GM12878 (cell line): Measurements from ENCODE around the gene ANKFY1. TPM values are rescaled to one million over a fixed set of nuclear protein-coding genes. Genes with fewer than 3 reads are reported as not detected.

Source experiments
- ATAC-seq: fragments of 200-7000 bp; cut with Tn5 transposase; 3 replicates; pipeline ENCODE4 v1.9.1; 2020; ENCODE audit warnings: mild to moderate bottlenecking, moderate library complexity
- BruUV-seq: library from RNA; stranded (reverse); fragments of 400-500 nt; replicated peaks from 2 replicates; lab custom pipeline; 2021; lab: Mats Ljungman, UMichigan
- CTCF ChIA-PET: fragments of 300-600 bp; sonication (Branson Sonifier 250); formaldehyde crosslinking; extraction: SDS; loops from one replicate; lab custom pipeline; 2021; ENCODE audit warnings: inconsistent platforms; lab: Yijun Ruan, JAX
- POLR2A ChIA-PET: fragments of 350-600 bp; formaldehyde crosslinking; extraction: SDS; loops from one replicate; lab custom pipeline; 2021; ENCODE audit warnings: inconsistent platforms; lab: Charles Lee
- RAD21 ChIA-PET: fragments of 300-600 bp; sonication (Branson Sonifier 250); formaldehyde crosslinking; loops from one replicate; lab custom pipeline; 2023; ENCODE audit warnings: antibody characterized with exemption; ENCODE audit not compliant: unreplicated experiment; lab: Charles Lee
- SMC1A ChIA-PET: fragments of 300-600 bp; sonication (Branson Sonifier 250); formaldehyde crosslinking; loops from one replicate; lab custom pipeline; 2023; ENCODE audit not compliant: unreplicated experiment, uncharacterized antibody; lab: Charles Lee
- DNase-seq: peaks from one replicate; pipeline ENCODE4 v3.0.0-alpha.2; 2011; ENCODE audit warnings: low read depth, low spot score
- FAIRE-seq: peaks from 3 replicates; lab custom pipeline; 2011; peaks lifted over from hg19 to GRCh38; lab: Jason Lieb, UNC
- H2AFZ ChIP-seq: 2 replicates; pipeline ENCODE4 v1.6.0; 2011; ENCODE audit warnings: low read depth, low read length, control low read depth; ENCODE audit not compliant: control insufficient read depth
- H3K27ac ChIP-seq: 2 replicates; pipeline ENCODE4 v1.5.1; 2011; ENCODE audit warnings: control low read depth; ENCODE audit not compliant: control insufficient read depth, insufficient read depth
- H3K27me3 ChIP-seq, 2 experiments: replicated peaks in 1 of 2; 2 replicates each; pipeline versions ENCODE4 v1.6.0 to v1.6.1; 2011; ENCODE audit warnings: low read length in 1 of 2; ENCODE audit not compliant: control insufficient read depth in 2 of 2, insufficient read depth in 2 of 2
- H3K36me3 ChIP-seq, 2 experiments: 2 replicates each; pipeline ENCODE4 v1.5.1; 2011; ENCODE audit warnings: low read length in 1 of 2; ENCODE audit not compliant: control insufficient read depth in 2 of 2, insufficient read depth in 2 of 2
- H3K4me1 ChIP-seq: 2 replicates; pipeline ENCODE4 v1.6.1; 2011; ENCODE audit warnings: mild to moderate bottlenecking, low read length, moderate library complexity, mixed read lengths; ENCODE audit not compliant: control insufficient read depth, insufficient read depth
- H3K4me2 ChIP-seq: 2 replicates; pipeline ENCODE4 v1.6.0; 2011; ENCODE audit warnings: control low read depth; ENCODE audit not compliant: control insufficient read depth, insufficient read depth
- H3K4me3 ChIP-seq: fragments of 200-600 bp; sonication (generic); 2 replicates; pipeline ENCODE4 v1.5.1; 2016
- H3K79me2 ChIP-seq: 2 replicates; pipeline ENCODE4 v1.6.0; 2011; ENCODE audit warnings: low read length; ENCODE audit not compliant: control insufficient read depth, insufficient read depth
- H3K9ac ChIP-seq: 2 replicates; pipeline ENCODE4 v1.8.0; 2011; ENCODE audit warnings: low read length, control low read depth, mixed read lengths; ENCODE audit not compliant: control insufficient read depth, insufficient read depth
- H3K9me3 ChIP-seq: replicated peaks from 3 replicates; pipeline ENCODE4 v1.5.1; 2011; ENCODE audit warnings: mild to moderate bottlenecking, low read length; ENCODE audit not compliant: control insufficient read depth, insufficient read depth
- H4K20me1 ChIP-seq: 2 replicates; pipeline ENCODE4 v1.6.0; 2011; ENCODE audit not compliant: control insufficient read depth, insufficient read depth
- EED ChIP-seq: sonication (generic); IDR thresholded peaks from 2 replicates; pipeline ENCODE4 v1.6.1; 2016; ENCODE audit warnings: antibody characterized with exemption, low read depth
- MYB ChIP-seq: fragments of 150-350 bp; IDR thresholded peaks from 2 replicates; pipeline ENCODE4 v1.6.1; 2014; ENCODE audit warnings: mild to moderate bottlenecking, low read depth, low read length, borderline replicate concordance
- NFXL1 ChIP-seq: fragments of 450-650 bp; IDR thresholded peaks from 2 replicates; pipeline ENCODE4 v1.6.1; 2017; ENCODE audit warnings: antibody characterized with exemption, mild to moderate bottlenecking, borderline replicate concordance
- NR2C2 ChIP-seq: IDR thresholded peaks from 2 replicates; pipeline ENCODE4 v1.6.1; 2011; ENCODE audit warnings: borderline replicate concordance, low read depth; ENCODE audit not compliant: control insufficient read depth, insufficient read length
- RB1 ChIP-seq: fragments of 450-650 bp; formaldehyde crosslinking; IDR thresholded peaks from 2 replicates; pipeline ENCODE4 v1.6.1; 2017; ENCODE audit warnings: mild to moderate bottlenecking, borderline replicate concordance
- RFX5 ChIP-seq: IDR thresholded peaks from 2 replicates; pipeline ENCODE4 v1.6.1; 2011; ENCODE audit warnings: low read depth, low read length, improper control_type of control experiment
- SMAD1 ChIP-seq: fragments of 450-650 bp; IDR thresholded peaks from 2 replicates; pipeline ENCODE4 v1.6.1; 2018; ENCODE audit warnings: mild to moderate bottlenecking, low read depth; ENCODE audit not compliant: partially characterized antibody
- TCF12 ChIP-seq: IDR thresholded peaks from 2 replicates; pipeline ENCODE4 v1.6.1; 2011; ENCODE audit warnings: low read depth, mild to moderate bottlenecking, low read length
- WGBS: methylation state at CpG from one replicate; pipeline ENCODE4 v1.1.6; 2016; ENCODE audit warnings: low lambda C conversion rate; ENCODE audit not compliant: insufficient replicate concordance, insufficient coverage; ENCODE audit errors: missing lambda C conversion rate; 5-methylcytosine and 5-hydroxymethylcytosine counted together
- in situ Hi-C: fragments of 300-500 bp; cut with MboI; formaldehyde crosslinking; loops from 9 replicates; pipeline ENCODE4 v1.14.3; 2018; ENCODE audit warnings: mixed read lengths
- intact Hi-C: fragments of 100-400 bp; cut with micrococcal nuclease; formaldehyde crosslinking; loops from one replicate; pipeline ENCODE4 v1.14.2; 2022; ENCODE audit not compliant: unreplicated experiment
- polyA plus RNA-seq, 11 experiments: library from polyadenylated mRNA; depleted of rRNA in 4 of 11; unstranded in 6 of 11; stranded (reverse) in 5 of 11; fragments of >200 nt; fragmentation: Nextera tagmentation in 4 of 11; fragmentation: Illumina TruSeq in 1 of 11; extraction: Ambion mirVana in 4 of 11; extraction: Trizol in 1 of 11; gene quantifications; 1 replicate in 1 of 11; 2 replicates in 10 of 11; pipeline versions ENCODE4 v1.2.1 to v1.2.3, GENCODE V29; 2011 to 2016; ENCODE audit warnings: inconsistent platforms in 2 of 11, missing spikeins in 2 of 11, low read depth in 1 of 11
- total RNA-seq, 4 experiments: library from RNA; depleted of rRNA in 3 of 4; stranded (reverse); fragments of >200 nt in 3 of 4; fragmentation: Illumina TruSeq in 1 of 4; extraction: Trizol in 1 of 4; gene quantifications; 2 replicates each; pipeline versions ENCODE4 v1.2.1 to v1.2.3, GENCODE V29; 2013 to 2021
- TF ChIP-seq, protein P1 (sequence below): fragments of 450-650 bp; IDR thresholded peaks from 2 replicates; pipeline ENCODE4 v1.6.1; 2018; ENCODE audit warnings: mild to moderate bottlenecking, low read depth, moderate library complexity; ENCODE audit not compliant: partially characterized antibody
- TF ChIP-seq, protein P2 (sequence below): fragments of 450-650 bp; formaldehyde crosslinking; IDR thresholded peaks from 2 replicates; pipeline ENCODE4 v1.4.0; 2022; ENCODE audit warnings: mild to moderate bottlenecking, moderate library complexity
- TF ChIP-seq, protein P3 (sequence below): IDR thresholded peaks from 2 replicates; pipeline ENCODE4 v1.6.1; 2012; ENCODE audit warnings: improper control_type of control experiment, low read depth, low read length; ENCODE audit not compliant: insufficient replicate concordance

Gene ANKFY1
- total and polyA plus RNA-seq, 10 of the 15 experiments (the other 5 are each of a cell fraction or from before 2014, with no cell fraction given): 3.0 to 27.7 (median 16.4) TPM

DNA sequence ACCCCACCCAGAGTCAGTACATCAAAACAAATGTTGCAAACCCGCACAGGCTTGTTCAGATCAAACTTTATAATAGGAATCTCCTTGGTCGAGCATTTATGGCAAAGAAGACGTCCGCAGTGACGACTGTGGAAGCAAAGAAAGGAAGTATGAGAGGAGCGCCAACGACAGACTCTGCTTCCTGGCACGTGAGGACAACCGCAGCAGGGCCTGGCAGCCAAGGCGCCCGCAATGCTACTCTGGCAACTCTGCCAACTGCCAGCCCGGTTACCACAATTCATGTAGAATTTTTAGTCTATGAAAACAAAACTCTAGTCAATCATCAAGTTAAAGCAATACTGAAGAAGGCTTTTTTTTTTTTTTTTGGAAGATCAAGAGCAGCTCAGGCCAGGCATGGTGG lies 96.0 kb downstream of the ANKFY1 start:
- SMC1A ChIA-PET: no interaction called here
- TF ChIP-seq, protein P1, sequence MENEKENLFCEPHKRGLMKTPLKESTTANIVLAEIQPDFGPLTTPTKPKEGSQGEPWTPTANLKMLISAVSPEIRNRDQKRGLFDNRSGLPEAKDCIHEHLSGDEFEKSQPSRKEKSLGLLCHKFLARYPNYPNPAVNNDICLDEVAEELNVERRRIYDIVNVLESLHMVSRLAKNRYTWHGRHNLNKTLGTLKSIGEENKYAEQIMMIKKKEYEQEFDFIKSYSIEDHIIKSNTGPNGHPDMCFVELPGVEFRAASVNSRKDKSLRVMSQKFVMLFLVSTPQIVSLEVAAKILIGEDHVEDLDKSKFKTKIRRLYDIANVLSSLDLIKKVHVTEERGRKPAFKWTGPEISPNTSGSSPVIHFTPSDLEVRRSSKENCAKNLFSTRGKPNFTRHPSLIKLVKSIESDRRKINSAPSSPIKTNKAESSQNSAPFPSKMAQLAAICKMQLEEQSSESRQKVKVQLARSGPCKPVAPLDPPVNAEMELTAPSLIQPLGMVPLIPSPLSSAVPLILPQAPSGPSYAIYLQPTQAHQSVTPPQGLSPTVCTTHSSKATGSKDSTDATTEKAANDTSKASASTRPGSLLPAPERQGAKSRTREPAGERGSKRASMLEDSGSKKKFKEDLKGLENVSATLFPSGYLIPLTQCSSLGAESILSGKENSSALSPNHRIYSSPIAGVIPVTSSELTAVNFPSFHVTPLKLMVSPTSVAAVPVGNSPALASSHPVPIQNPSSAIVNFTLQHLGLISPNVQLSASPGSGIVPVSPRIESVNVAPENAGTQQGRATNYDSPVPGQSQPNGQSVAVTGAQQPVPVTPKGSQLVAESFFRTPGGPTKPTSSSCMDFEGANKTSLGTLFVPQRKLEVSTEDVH: no peak
- TF ChIP-seq NFXL1 (no peak), EED (no peak), RFX5 (no peak), TCF12 (no peak), NR2C2 (no peak), SMAD1 (no peak), RB1 (no peak), MYB (no peak)
- TF ChIP-seq, protein P2, sequence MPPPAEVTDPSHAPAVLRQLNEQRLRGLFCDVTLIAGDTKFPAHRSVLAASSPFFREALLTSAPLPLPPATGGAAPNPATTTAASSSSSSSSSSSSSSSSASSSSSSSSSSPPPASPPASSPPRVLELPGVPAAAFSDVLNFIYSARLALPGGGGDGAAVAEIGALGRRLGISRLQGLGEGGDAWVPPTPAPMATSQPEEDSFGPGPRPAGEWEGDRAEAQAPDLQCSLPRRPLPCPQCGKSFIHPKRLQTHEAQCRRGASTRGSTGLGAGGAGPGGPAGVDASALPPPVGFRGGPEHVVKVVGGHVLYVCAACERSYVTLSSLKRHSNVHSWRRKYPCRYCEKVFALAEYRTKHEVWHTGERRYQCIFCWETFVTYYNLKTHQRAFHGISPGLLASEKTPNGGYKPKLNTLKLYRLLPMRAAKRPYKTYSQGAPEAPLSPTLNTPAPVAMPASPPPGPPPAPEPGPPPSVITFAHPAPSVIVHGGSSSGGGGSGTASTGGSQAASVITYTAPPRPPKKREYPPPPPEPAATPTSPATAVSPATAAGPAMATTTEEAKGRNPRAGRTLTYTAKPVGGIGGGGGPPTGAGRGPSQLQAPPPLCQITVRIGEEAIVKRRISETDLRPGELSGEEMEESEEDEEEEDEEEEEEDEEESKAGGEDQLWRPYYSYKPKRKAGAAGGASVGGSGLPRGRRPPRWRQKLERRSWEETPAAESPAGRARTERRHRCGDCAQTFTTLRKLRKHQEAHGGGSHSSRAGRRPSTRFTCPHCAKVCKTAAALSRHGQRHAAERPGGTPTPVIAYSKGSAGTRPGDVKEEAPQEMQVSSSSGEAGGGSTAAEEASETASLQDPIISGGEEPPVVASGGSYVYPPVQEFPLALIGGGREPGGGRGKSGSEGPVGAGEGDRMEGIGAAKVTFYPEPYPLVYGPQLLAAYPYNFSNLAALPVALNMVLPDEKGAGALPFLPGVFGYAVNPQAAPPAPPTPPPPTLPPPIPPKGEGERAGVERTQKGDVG (CRISPR knock-in tag): no peak
- TF ChIP-seq, protein P3, sequence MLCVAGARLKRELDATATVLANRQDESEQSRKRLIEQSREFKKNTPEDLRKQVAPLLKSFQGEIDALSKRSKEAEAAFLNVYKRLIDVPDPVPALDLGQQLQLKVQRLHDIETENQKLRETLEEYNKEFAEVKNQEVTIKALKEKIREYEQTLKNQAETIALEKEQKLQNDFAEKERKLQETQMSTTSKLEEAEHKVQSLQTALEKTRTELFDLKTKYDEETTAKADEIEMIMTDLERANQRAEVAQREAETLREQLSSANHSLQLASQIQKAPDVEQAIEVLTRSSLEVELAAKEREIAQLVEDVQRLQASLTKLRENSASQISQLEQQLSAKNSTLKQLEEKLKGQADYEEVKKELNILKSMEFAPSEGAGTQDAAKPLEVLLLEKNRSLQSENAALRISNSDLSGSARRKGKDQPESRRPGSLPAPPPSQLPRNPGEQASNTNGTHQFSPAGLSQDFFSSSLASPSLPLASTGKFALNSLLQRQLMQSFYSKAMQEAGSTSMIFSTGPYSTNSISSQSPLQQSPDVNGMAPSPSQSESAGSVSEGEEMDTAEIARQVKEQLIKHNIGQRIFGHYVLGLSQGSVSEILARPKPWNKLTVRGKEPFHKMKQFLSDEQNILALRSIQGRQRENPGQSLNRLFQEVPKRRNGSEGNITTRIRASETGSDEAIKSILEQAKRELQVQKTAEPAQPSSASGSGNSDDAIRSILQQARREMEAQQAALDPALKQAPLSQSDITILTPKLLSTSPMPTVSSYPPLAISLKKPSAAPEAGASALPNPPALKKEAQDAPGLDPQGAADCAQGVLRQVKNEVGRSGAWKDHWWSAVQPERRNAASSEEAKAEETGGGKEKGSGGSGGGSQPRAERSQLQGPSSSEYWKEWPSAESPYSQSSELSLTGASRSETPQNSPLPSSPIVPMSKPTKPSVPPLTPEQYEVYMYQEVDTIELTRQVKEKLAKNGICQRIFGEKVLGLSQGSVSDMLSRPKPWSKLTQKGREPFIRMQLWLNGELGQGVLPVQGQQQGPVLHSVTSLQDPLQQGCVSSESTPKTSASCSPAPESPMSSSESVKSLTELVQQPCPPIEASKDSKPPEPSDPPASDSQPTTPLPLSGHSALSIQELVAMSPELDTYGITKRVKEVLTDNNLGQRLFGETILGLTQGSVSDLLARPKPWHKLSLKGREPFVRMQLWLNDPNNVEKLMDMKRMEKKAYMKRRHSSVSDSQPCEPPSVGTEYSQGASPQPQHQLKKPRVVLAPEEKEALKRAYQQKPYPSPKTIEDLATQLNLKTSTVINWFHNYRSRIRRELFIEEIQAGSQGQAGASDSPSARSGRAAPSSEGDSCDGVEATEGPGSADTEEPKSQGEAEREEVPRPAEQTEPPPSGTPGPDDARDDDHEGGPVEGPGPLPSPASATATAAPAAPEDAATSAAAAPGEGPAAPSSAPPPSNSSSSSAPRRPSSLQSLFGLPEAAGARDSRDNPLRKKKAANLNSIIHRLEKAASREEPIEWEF: no peak

More for the DNA sequence above, 96.0 kb downstream of the ANKFY1 start:
- no peaks in the 10 kb centered on the region for H3K9me3 ChIP-seq
- no peaks in the 10 kb centered on the region for H3K27me3 ChIP-seq
- CTCF ChIA-PET: interaction anchor here (1.3 kb wide), 1 partner anchor 66 kb away, joined by 3 read pairs; no protein-coding TSS in a partner anchor
- no peak overlapping the region for H3K4me3 ChIP-seq
- WGBS: 95% methylated on average over 12 of the region's 12 CpGs
- no peak for ATAC-seq
- RAD21 ChIA-PET: no interaction called here
- no peak for DNase-seq
- no peaks in the 10 kb centered on the region for H4K20me1 ChIP-seq
- no peak for FAIRE-seq
- POLR2A ChIA-PET: interaction anchor here (1.0 kb wide), 1 partner anchor 9 kb away, joined by 7 read pairs; no protein-coding TSS in a partner anchor
- no peak overlapping the region for H3K27ac ChIP-seq
- peaks cover 30 to 33% of the 10 kb centered on the region in 2 experiments for H3K36me3 ChIP-seq
- H2AFZ ChIP-seq: no peak overlapping the region
- no TSS peak for BruUV-seq
- intact Hi-C loops: no loop called here
- in situ Hi-C loops: no loop called here
- H3K9ac ChIP-seq: no peak overlapping the region
- no peak overlapping the region for H3K4me2 ChIP-seq
- no peaks in the 10 kb centered on the region for H3K79me2 ChIP-seq
- H3K4me1 ChIP-seq: peaks cover 4% of the 10 kb centered on the region
